WTC11 (cell line): ENCODE results near the gene GRID2. TPM values are rescaled to one million over a fixed set of nuclear protein-coding genes. Genes with fewer than 3 reads are reported as not detected.

Experiments used
- ATF2 ChIP-seq: sonication (generic); formaldehyde crosslinking; IDR thresholded peaks from 2 replicates; pipeline ENCODE4 v1.8.1; 2022; ENCODE audit warnings: low read depth, missing genetic modification reagents, borderline replicate concordance
- CREM ChIP-seq: sonication (generic); formaldehyde crosslinking; IDR thresholded peaks from 2 replicates; pipeline ENCODE4 v1.8.1; 2022; ENCODE audit warnings: mild to moderate bottlenecking, missing genetic modification reagents, moderate library complexity
- FOXP4 ChIP-seq: sonication (generic); formaldehyde crosslinking; IDR thresholded peaks from 2 replicates; pipeline ENCODE4 v1.8.0; 2022; ENCODE audit warnings: mild to moderate bottlenecking, missing genetic modification reagents
- GRHL2 ChIP-seq: fragments of 250-450 bp; sonication (Bioruptor Pico); IDR thresholded peaks from 2 replicates; pipeline ENCODE4 v1.8.0; 2022; ENCODE audit warnings: mild to moderate bottlenecking, moderate library complexity; ENCODE audit not compliant: insufficient replicate concordance, severe bottlenecking
- GTF2I ChIP-seq: fragments of 250-450 bp; sonication (Bioruptor Pico); conservative IDR thresholded peaks from 2 replicates; pipeline ENCODE4 v1.4.0; 2021; ENCODE audit warnings: mild to moderate bottlenecking
- HMGXB4 ChIP-seq: sonication (generic); formaldehyde crosslinking; IDR thresholded peaks from 2 replicates; pipeline ENCODE4 v1.8.1; 2023; ENCODE audit warnings: mild to moderate bottlenecking, moderate library complexity, missing genetic modification reagents
- IRF1 ChIP-seq: sonication (generic); formaldehyde crosslinking; IDR thresholded peaks from 2 replicates; pipeline ENCODE4 v1.8.0; 2023; ENCODE audit warnings: missing genetic modification reagents
- KAT7 ChIP-seq: sonication (generic); formaldehyde crosslinking; IDR thresholded peaks from 2 replicates; pipeline ENCODE4 v1.8.1; 2023; ENCODE audit warnings: missing genetic modification reagents, mild to moderate bottlenecking, borderline replicate concordance
- MAX ChIP-seq: sonication (generic); formaldehyde crosslinking; IDR thresholded peaks from 2 replicates; pipeline ENCODE4 v1.8.0; 2022; ENCODE audit warnings: mild to moderate bottlenecking, missing genetic modification reagents
- MYBL2 ChIP-seq: sonication (generic); formaldehyde crosslinking; IDR thresholded peaks from 2 replicates; pipeline ENCODE4 v1.8.1; 2023; ENCODE audit warnings: mild to moderate bottlenecking, moderate library complexity, missing genetic modification reagents
- NFATC4 ChIP-seq: fragments of 250-450 bp; sonication (Bioruptor Pico); IDR thresholded peaks from 2 replicates; pipeline ENCODE4 v1.9.0; 2021; ENCODE audit warnings: mild to moderate bottlenecking
- NFE2L1 ChIP-seq: sonication (generic); formaldehyde crosslinking; IDR thresholded peaks from 2 replicates; pipeline ENCODE4 v1.8.1; 2023; ENCODE audit warnings: missing genetic modification reagents
- NR1H2 ChIP-seq: sonication (generic); formaldehyde crosslinking; IDR thresholded peaks from 2 replicates; pipeline ENCODE4 v1.9.0; 2021; ENCODE audit warnings: mild to moderate bottlenecking, moderate library complexity, missing genetic modification reagents
- NR2C2 ChIP-seq: sonication (generic); formaldehyde crosslinking; IDR thresholded peaks from 2 replicates; pipeline ENCODE4 v1.8.0; 2022; ENCODE audit warnings: mild to moderate bottlenecking, missing genetic modification reagents
- RELA ChIP-seq: sonication (generic); formaldehyde crosslinking; IDR thresholded peaks from 2 replicates; pipeline ENCODE4 v1.8.1; 2022; ENCODE audit warnings: missing genetic modification reagents, mild to moderate bottlenecking, borderline replicate concordance
- SMAD3 ChIP-seq: sonication (generic); formaldehyde crosslinking; IDR thresholded peaks from 2 replicates; pipeline ENCODE4 v1.8.0; 2022; ENCODE audit warnings: missing genetic modification reagents, mild to moderate bottlenecking, borderline replicate concordance
- SOX15 ChIP-seq: fragments of 250-450 bp; sonication (Bioruptor Pico); IDR thresholded peaks from 2 replicates; pipeline ENCODE4 v1.9.0; 2021; ENCODE audit warnings: mild to moderate bottlenecking
- ZNF425 ChIP-seq: fragments of 250-450 bp; sonication (Bioruptor Pico); conservative IDR thresholded peaks from 2 replicates; pipeline ENCODE4 v1.9.0; 2021; ENCODE audit warnings: mild to moderate bottlenecking
- ZNF671 ChIP-seq: fragments of 250-450 bp; sonication (Bioruptor Pico); IDR thresholded peaks from 2 replicates; pipeline ENCODE4 v1.8.0; 2021; ENCODE audit warnings: mild to moderate bottlenecking
- ZSCAN18 ChIP-seq: fragments of 250-450 bp; sonication (Bioruptor Pico); IDR thresholded peaks from 2 replicates; pipeline ENCODE4 v2.1.2; 2022; ENCODE audit warnings: mild to moderate bottlenecking, moderate library complexity
- total RNA-seq: library from RNA; stranded (reverse); gene quantifications from 3 replicates; pipeline ENCODE4 v1.2.3, GENCODE V29; 2021
- TF ChIP-seq, protein P1 (sequence below): sonication (generic); formaldehyde crosslinking; IDR thresholded peaks from 2 replicates; pipeline ENCODE4 v1.8.0; 2022; ENCODE audit warnings: missing genetic modification reagents
- TF ChIP-seq, protein P2 (sequence below): fragments of 250-450 bp; sonication (Bioruptor Pico); IDR thresholded peaks from 2 replicates; pipeline ENCODE4 v1.8.0; 2021; ENCODE audit warnings: mild to moderate bottlenecking

Gene GRID2
- total RNA-seq, 1 experiment from 2014 or later: 26.8 TPM

DNA sequence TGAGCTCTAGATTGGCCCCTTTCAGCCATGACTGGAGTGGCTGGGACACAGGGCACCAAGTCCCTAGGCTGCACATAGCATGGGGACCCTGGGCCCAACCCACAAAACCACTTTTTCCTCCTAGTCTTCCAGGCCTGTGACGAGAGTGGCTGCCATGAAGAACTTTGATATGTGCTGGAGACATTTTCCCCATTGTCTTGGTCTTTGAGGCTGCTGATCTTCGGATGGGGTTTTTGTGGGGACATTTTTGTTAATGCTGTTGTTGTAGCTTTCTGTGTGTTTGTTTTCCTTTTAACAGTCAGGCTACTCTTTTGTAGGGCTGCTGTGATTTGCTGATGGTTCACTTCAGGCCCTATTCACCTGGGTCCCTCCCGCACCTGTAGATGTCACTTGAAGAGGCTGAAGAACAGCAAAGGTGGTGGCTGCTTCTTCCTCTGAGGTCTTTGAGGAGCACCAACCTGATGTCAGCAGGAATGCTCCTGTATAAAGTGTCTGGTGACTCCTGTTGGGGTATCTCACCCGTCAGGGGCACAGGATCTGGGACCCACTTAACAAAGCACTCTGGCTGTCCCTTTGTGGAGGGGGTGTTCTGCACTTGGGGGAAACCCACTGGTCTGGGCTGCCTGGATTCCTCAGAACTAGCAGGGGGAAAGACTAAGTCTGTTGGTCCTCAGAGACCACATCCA is 49.6 kb upstream of the GRID2 start (continued):
- TF ChIP-seq, protein P1, sequence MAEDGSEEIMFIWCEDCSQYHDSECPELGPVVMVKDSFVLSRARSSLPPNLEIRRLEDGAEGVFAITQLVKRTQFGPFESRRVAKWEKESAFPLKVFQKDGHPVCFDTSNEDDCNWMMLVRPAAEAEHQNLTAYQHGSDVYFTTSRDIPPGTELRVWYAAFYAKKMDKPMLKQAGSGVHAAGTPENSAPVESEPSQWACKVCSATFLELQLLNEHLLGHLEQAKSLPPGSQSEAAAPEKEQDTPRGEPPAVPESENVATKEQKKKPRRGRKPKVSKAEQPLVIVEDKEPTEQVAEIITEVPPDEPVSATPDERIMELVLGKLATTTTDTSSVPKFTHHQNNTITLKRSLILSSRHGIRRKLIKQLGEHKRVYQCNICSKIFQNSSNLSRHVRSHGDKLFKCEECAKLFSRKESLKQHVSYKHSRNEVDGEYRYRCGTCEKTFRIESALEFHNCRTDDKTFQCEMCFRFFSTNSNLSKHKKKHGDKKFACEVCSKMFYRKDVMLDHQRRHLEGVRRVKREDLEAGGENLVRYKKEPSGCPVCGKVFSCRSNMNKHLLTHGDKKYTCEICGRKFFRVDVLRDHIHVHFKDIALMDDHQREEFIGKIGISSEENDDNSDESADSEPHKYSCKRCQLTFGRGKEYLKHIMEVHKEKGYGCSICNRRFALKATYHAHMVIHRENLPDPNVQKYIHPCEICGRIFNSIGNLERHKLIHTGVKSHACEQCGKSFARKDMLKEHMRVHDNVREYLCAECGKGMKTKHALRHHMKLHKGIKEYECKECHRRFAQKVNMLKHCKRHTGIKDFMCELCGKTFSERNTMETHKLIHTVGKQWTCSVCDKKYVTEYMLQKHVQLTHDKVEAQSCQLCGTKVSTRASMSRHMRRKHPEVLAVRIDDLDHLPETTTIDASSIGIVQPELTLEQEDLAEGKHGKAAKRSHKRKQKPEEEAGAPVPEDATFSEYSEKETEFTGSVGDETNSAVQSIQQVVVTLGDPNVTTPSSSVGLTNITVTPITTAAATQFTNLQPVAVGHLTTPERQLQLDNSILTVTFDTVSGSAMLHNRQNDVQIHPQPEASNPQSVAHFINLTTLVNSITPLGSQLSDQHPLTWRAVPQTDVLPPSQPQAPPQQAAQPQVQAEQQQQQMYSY (CRISPR knock-in tag): no peak
- peak; percentile 67; the same call in 1 of the 2 replicates for TF ChIP-seq KAT7 (CRISPR knock-in tag)
- no peak for TF ChIP-seq NFE2L1 (CRISPR knock-in tag)
- TF ChIP-seq NR2C2 (CRISPR knock-in tag): no peak
- TF ChIP-seq MAX: no peak
- peak; percentile 77; the same call in 1 of the 2 replicates for TF ChIP-seq SMAD3 (CRISPR knock-in tag)
- no peak for TF ChIP-seq IRF1 (CRISPR knock-in tag)
- no peak for TF ChIP-seq NR1H2
- no peak; the same call in 1 of the 2 replicates for TF ChIP-seq MYBL2 (CRISPR knock-in tag)
- TF ChIP-seq ATF2 (CRISPR knock-in tag): no peak
- TF ChIP-seq, protein P2, sequence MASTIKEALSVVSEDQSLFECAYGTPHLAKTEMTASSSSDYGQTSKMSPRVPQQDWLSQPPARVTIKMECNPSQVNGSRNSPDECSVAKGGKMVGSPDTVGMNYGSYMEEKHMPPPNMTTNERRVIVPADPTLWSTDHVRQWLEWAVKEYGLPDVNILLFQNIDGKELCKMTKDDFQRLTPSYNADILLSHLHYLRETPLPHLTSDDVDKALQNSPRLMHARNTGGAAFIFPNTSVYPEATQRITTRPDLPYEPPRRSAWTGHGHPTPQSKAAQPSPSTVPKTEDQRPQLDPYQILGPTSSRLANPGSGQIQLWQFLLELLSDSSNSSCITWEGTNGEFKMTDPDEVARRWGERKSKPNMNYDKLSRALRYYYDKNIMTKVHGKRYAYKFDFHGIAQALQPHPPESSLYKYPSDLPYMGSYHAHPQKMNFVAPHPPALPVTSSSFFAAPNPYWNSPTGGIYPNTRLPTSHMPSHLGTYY (CRISPR knock-in tag): peak; percentile 18
- TF ChIP-seq HMGXB4 (CRISPR knock-in tag): peak; percentile 33; the same call in 1 of the 2 replicates
- 0 out of 2 replicates have a peak, but pooled peaks have one; percentile 11 for TF ChIP-seq RELA
- TF ChIP-seq ZNF425 (CRISPR knock-in tag): peak; percentile 94
- no peak for TF ChIP-seq SOX15 (CRISPR knock-in tag)
- no peak for TF ChIP-seq GTF2I (CRISPR knock-in tag)
- 0 out of 2 replicates have a peak, but pooled peaks have one; percentile 1 for TF ChIP-seq CREM (CRISPR knock-in tag)
- no peak; the same call in 1 of the 2 replicates for TF ChIP-seq FOXP4
- TF ChIP-seq GRHL2 (CRISPR knock-in tag): no peak
- TF ChIP-seq ZSCAN18 (CRISPR knock-in tag): no peak
- TF ChIP-seq ZNF671: peak; percentile 69
- peak; percentile 32 for TF ChIP-seq NFATC4 (CRISPR knock-in tag)
